Stimulated activated CD8-positive, alpha-beta memory T cell treated with anti-CD3 and anti-CD28 coated beads, Interleukin-12 subunit alpha, Interleukin-12 subunit beta, amount 100 ng/mL, for 24 hours (primary cell): Measurements from ENCODE around the gene TP53I3.
"Not testable (repeated sequence)": the region's sequence is repeated elsewhere in the genome, so short reads cannot be mapped to it uniquely, and the experiment has no call there.

Experiments
- DNase-seq: peaks from one replicate; pipeline ENCODE4 v3.0.0-alpha.2; 2020; ENCODE audit errors: extremely low read depth

The TP53I3 gene

GRCh38 chr2:24054366-24055010 is 30.1 kb downstream of the TP53I3 start:
- DNase-seq = no peak

- DNase-seq = no peak
These were observed 31.7 kb downstream of the TP53I3 start for GRCh38 chr2:24052951-24053350.

- no peak for DNase-seq
These were observed 32.8 kb downstream of the TP53I3 start for GRCh38 chr2:24051833-24052232.

GRCh38 chr2:24050041-24050979 is 34.3 kb downstream of the TP53I3 start:
- no peak for DNase-seq

GRCh38 chr2:24049485-24050021 is 35.1 kb downstream of the TP53I3 start, which contains the start of gene FKBP1B:
FKBP1B (plus strand) TSS chr2:24049741; CDS start chr2:24049850, 109 bp downstream.
- DNase-seq = peak; percentile 23

- no peak for DNase-seq
These were observed 35.7 kb downstream of the TP53I3 start for GRCh38 chr2:24048769-24049484.

- DNase-seq = no peak
These were observed 37.0 kb downstream of the TP53I3 start for GRCh38 chr2:24047703-24048033.

- DNase-seq = peak; percentile 88
These were observed 37.5 kb downstream of the TP53I3 start, which contains the start of gene WDCP for GRCh38 chr2:24046930-24047702. WDCP (minus strand) TSS chr2:24047391; CDS start chr2:24039494, 7,897 bp downstream.

GRCh38 chr2:24046599-24046929 is 38.1 kb downstream of the TP53I3 start:
- DNase-seq = no peak

GRCh38 chr2:24045511-24046508 is 38.8 kb downstream of the TP53I3 start:
- DNase-seq = no peak

GRCh38 chr2:24043133-24043532 is 41.5 kb downstream of the TP53I3 start:
- DNase-seq = not testable (repeated sequence)

GRCh38 chr2:24040511-24040910 is 44.1 kb downstream of the TP53I3 start:
- no peak for DNase-seq

- DNase-seq = no peak
These were observed 45.7 kb downstream of the TP53I3 start for GRCh38 chr2:24038786-24039499.
